HepG2 (cell line): ENCODE measurements around the gene ZNF121. TPM values are rescaled to one million over a fixed set of nuclear protein-coding genes. Genes with fewer than 3 reads are reported as not detected.
A peak's percentile ranks its signal among the peaks of the same experiment; 100 is the strongest.

Experiments used
- ARNT2 ChIP-seq: sonication (generic); formaldehyde crosslinking; IDR thresholded peaks from 2 replicates; pipeline ENCODE4 v1.8.0; 2022; ENCODE audit warnings: mild to moderate bottlenecking, low read depth, missing genetic modification reagents, moderate library complexity
- BCL6 ChIP-seq: IDR thresholded peaks from 2 replicates; pipeline ENCODE4 v1.6.1; 2016; ENCODE audit warnings: missing genetic modification reagents, missing compliant biosample characterization
- IRF9 ChIP-seq: sonication (generic); formaldehyde crosslinking; IDR thresholded peaks from 2 replicates; pipeline ENCODE4 v1.8.0; 2022; ENCODE audit warnings: missing genetic modification reagents, mild to moderate bottlenecking, borderline replicate concordance
- MTA3 ChIP-seq: sonication (generic); formaldehyde crosslinking; IDR thresholded peaks from 2 replicates; pipeline ENCODE4 v1.4.0; 2020; ENCODE audit warnings: missing genetic modification reagents
- NFKBIZ ChIP-seq: IDR thresholded peaks from 2 replicates; pipeline ENCODE4 v1.6.1; 2018; ENCODE audit warnings: missing genetic modification reagents, missing compliant biosample characterization
- NFRKB ChIP-seq: fragments of 450-650 bp; IDR thresholded peaks from 2 replicates; pipeline ENCODE4 v1.6.1; 2017
- SMAD9 ChIP-seq: sonication (generic); formaldehyde crosslinking; IDR thresholded peaks from 2 replicates; pipeline ENCODE4 v1.5.1; 2020; ENCODE audit warnings: mild to moderate bottlenecking, missing genetic modification reagents
- SNAPC4 ChIP-seq: sonication (generic); formaldehyde crosslinking; IDR thresholded peaks from 2 replicates; pipeline ENCODE4 v1.4.0; 2020; ENCODE audit warnings: mild to moderate bottlenecking, missing genetic modification reagents
- TAF1 ChIP-seq: sonication (generic); formaldehyde crosslinking; IDR thresholded peaks from 2 replicates; pipeline ENCODE4 v1.4.0; 2020; ENCODE audit warnings: missing genetic modification reagents
- TERF1 ChIP-seq: sonication (generic); formaldehyde crosslinking; IDR thresholded peaks from 2 replicates; pipeline ENCODE4 v1.8.0; 2022; ENCODE audit warnings: mild to moderate bottlenecking, missing genetic modification reagents, moderate library complexity
- ZIK1 ChIP-seq: sonication (generic); formaldehyde crosslinking; IDR thresholded peaks from 2 replicates; pipeline ENCODE4 v1.5.0; 2020; ENCODE audit warnings: mild to moderate bottlenecking, low read depth, missing genetic modification reagents, borderline replicate concordance
- ZNF747 ChIP-seq: sonication (generic); formaldehyde crosslinking; IDR thresholded peaks from 2 replicates; pipeline ENCODE4 v1.8.1; 2023; ENCODE audit warnings: missing genetic modification reagents, mild to moderate bottlenecking, borderline replicate concordance
- polyA plus RNA-seq, 8 experiments: library from polyadenylated mRNA; depleted of rRNA in 3 of 8; stranded (reverse) in 7 of 8; unstranded in 1 of 8; fragments of >200 nt; fragmentation: Illumina TruSeq in 4 of 8; extraction: Trizol in 4 of 8; gene quantifications; 2 replicates each; pipeline versions ENCODE4 v1.2.1 to v1.2.3, GENCODE V29; 2011 to 2016; ENCODE audit warnings: low read depth in 4 of 8, missing spikeins in 1 of 8, mixed read lengths in 1 of 8; ENCODE audit not compliant: insufficient read depth in 1 of 8
- total RNA-seq, 5 experiments: library from RNA; depleted of rRNA; stranded (reverse); fragments of >200 nt; fragmentation: Illumina TruSeq; extraction: Trizol; gene quantifications; 2 replicates each; pipeline ENCODE4 v1.2.3, GENCODE V29; 2016; ENCODE audit warnings: low read depth in 1 of 5
- TF ChIP-seq, protein P1 (sequence below): sonication (generic); formaldehyde crosslinking; IDR thresholded peaks from 2 replicates; pipeline ENCODE4 v1.4.0; 2020; ENCODE audit warnings: mild to moderate bottlenecking, missing genetic modification reagents

Gene ZNF121
- total and polyA plus RNA-seq, 2 of the 13 experiments (the other 11 are each of a cell fraction or from before 2014, with no cell fraction given) = 7.8 to 56.3 TPM

GRCh38 chr19:9538183-9539058 is 45.9 kb downstream of the ZNF121 start, which contains the start of gene ZNF426 (continued):
- TF ChIP-seq IRF9 (CRISPR knock-in tag) = peak; percentile 77; the same call in 1 of the 2 replicates
- no peak for TF ChIP-seq ARNT2 (CRISPR knock-in tag)
- TF ChIP-seq NFRKB = 0 out of 2 replicates have a peak, but pooled peaks have one; percentile 12
- TF ChIP-seq SNAPC4 (CRISPR knock-in tag) = 0 out of 2 replicates have a peak, but pooled peaks have one; percentile 63
- TF ChIP-seq MTA3 (CRISPR knock-in tag) = no peak; the same call in 1 of the 2 replicates
- TF ChIP-seq BCL6 (CRISPR knock-in tag) = 0 out of 2 replicates have a peak, but pooled peaks have one; percentile 19
- TF ChIP-seq ZIK1 = peak; percentile 52; the same call in 1 of the 2 replicates
- peak; percentile 73 for TF ChIP-seq TAF1 (CRISPR knock-in tag)
- TF ChIP-seq, protein P1, sequence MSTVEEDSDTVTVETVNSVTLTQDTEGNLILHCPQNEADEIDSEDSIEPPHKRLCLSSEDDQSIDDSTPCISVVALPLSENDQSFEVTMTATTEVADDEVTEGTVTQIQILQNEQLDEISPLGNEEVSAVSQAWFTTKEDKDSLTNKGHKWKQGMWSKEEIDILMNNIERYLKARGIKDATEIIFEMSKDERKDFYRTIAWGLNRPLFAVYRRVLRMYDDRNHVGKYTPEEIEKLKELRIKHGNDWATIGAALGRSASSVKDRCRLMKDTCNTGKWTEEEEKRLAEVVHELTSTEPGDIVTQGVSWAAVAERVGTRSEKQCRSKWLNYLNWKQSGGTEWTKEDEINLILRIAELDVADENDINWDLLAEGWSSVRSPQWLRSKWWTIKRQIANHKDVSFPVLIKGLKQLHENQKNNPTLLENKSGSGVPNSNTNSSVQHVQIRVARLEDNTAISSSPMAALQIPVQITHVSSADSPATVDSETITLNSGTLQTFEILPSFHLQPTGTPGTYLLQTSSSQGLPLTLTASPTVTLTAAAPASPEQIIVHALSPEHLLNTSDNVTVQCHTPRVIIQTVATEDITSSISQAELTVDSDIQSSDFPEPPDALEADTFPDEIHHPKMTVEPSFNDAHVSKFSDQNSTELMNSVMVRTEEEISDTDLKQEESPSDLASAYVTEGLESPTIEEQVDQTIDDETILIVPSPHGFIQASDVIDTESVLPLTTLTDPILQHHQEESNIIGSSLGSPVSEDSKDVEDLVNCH = no peak
- TF ChIP-seq TERF1 = no peak
- TF ChIP-seq ZNF747 (CRISPR knock-in tag) = no peak
- no peak for TF ChIP-seq SMAD9
- peak; percentile 67; the same call in 1 of the 2 replicates for TF ChIP-seq NFKBIZ
